Central memory CD8-positive, alpha-beta T cell (primary cell): ENCODE measurements around the gene UPF3A.
"Not testable (repeated sequence)": the region's sequence is repeated elsewhere in the genome, so short reads cannot be mapped to it uniquely, and the experiment has no call there.

ENCODE experiments used
- ATAC-seq: fragments of 150-1000 bp; cut with Tn5 transposase; replicated peaks from 2 replicates; pipeline ENCODE4 v1.10.0; 2022; ENCODE audit warnings: mild to moderate bottlenecking, moderate FRiP score, moderate number of reproducible peaks; ENCODE audit not compliant: poor library complexity, severe bottlenecking; ENCODE audit errors: extremely low read depth
- DNase-seq, 2 donors: peaks; one replicate each; pipeline ENCODE4 v3.0.0; 2021; ENCODE audit warnings: low spot score in 2 of 2
- H3K27ac Mint-ChIP-seq: one replicate; pipeline ENCODE4 v1.8.0; 2022; ENCODE audit warnings: low read depth, mild to moderate bottlenecking, moderate library complexity, mixed read lengths
- H3K27me3 Mint-ChIP-seq: one replicate; pipeline ENCODE4 v1.8.0; 2022; ENCODE audit warnings: mixed read lengths
- H3K36me3 Mint-ChIP-seq: one replicate; pipeline ENCODE4 v1.8.0; 2022; ENCODE audit warnings: mild to moderate bottlenecking, moderate library complexity, mixed read lengths; ENCODE audit not compliant: insufficient read depth
- H3K4me1 Mint-ChIP-seq: one replicate; pipeline ENCODE4 v1.8.0; 2022; ENCODE audit warnings: mixed read lengths
- H3K4me3 Mint-ChIP-seq: one replicate; pipeline ENCODE4 v1.8.0; 2022; ENCODE audit warnings: mild to moderate bottlenecking, moderate library complexity, mixed read lengths
- H3K9me3 Mint-ChIP-seq: one replicate; pipeline ENCODE4 v1.8.0; 2022; ENCODE audit warnings: mixed read lengths

Gene UPF3A

GRCh38 chr13:114251639-114252440, 29.6 kb upstream of the UPF3A start:
- not testable (repeated sequence) for H3K9me3 Mint-ChIP-seq, H3K4me3 Mint-ChIP-seq, ATAC-seq, DNase-seq, H3K27ac Mint-ChIP-seq, H3K27me3 Mint-ChIP-seq
- H3K36me3 Mint-ChIP-seq, result peaks cover 49% of the 10 kb centered on the region
- peaks cover 15% of the 10 kb centered on the region for H3K4me1 Mint-ChIP-seq

- no peaks in the 10 kb centered on the region for H3K9me3 Mint-ChIP-seq
- ATAC-seq (no peak), DNase-seq (no peak)
- no peaks in the 10 kb centered on the region for H3K27me3 Mint-ChIP-seq
- H3K36me3 Mint-ChIP-seq, result peaks cover 58% of the 10 kb centered on the region
- H3K4me3 Mint-ChIP-seq, result no peak overlapping the region
- H3K4me1 Mint-ChIP-seq, result peaks cover 30% of the 10 kb centered on the region
- H3K27ac Mint-ChIP-seq, result no peak overlapping the region
Measured at GRCh38 chr13:114256547-114256946, 24.9 kb upstream of the UPF3A start.

GRCh38 chr13:114257014-114257413, 24.4 kb upstream of the UPF3A start:
- H3K36me3 Mint-ChIP-seq, result peaks cover 60% of the 10 kb centered on the region
- no peaks in the 10 kb centered on the region for H3K27me3 Mint-ChIP-seq
- ATAC-seq (no peak), DNase-seq (no peak)
- H3K4me1 Mint-ChIP-seq, result peaks cover 30% of the 10 kb centered on the region
- no peak overlapping the region for H3K4me3 Mint-ChIP-seq
- H3K27ac Mint-ChIP-seq, result no peak overlapping the region
- no peaks in the 10 kb centered on the region for H3K9me3 Mint-ChIP-seq

- Mint-ChIP-seq H3K4me1 (peaks cover 44% of the 10 kb centered on the region), H3K27ac (no peak overlapping the region), H3K9me3 (no peaks in the 10 kb centered on the region), H3K36me3 (peaks cover 61% of the 10 kb centered on the region), H3K27me3 (no peaks in the 10 kb centered on the region), H3K4me3 (no peak overlapping the region)
- ATAC-seq (no peak), DNase-seq (no peak)
Measured at GRCh38 chr13:114258589-114258988, 22.8 kb upstream of the UPF3A start.

GRCh38 chr13:114259374-114259773, 22.0 kb upstream of the UPF3A start:
- Mint-ChIP-seq H3K27me3 (no peaks in the 10 kb centered on the region), H3K4me3 (no peak overlapping the region), H3K4me1 (peaks cover 47% of the 10 kb centered on the region), H3K36me3 (peaks cover 57% of the 10 kb centered on the region), H3K27ac (no peak overlapping the region), H3K9me3 (no peaks in the 10 kb centered on the region)
- no peak for DNase-seq
- ATAC-seq, result no peak

GRCh38 chr13:114259974-114260373, 21.4 kb upstream of the UPF3A start:
- Mint-ChIP-seq H3K36me3 (peaks cover 52% of the 10 kb centered on the region), H3K27me3 (no peaks in the 10 kb centered on the region), H3K9me3 (no peaks in the 10 kb centered on the region), H3K27ac (no peak overlapping the region), H3K4me1 (peaks cover 42% of the 10 kb centered on the region), H3K4me3 (no peak overlapping the region)
- no peak for DNase-seq
- ATAC-seq, result no peak

GRCh38 chr13:114260814-114261213, 20.6 kb upstream of the UPF3A start:
- H3K4me1 Mint-ChIP-seq, result peaks cover 43% of the 10 kb centered on the region
- H3K4me3 Mint-ChIP-seq, result peak overlapping the region; percentile 9
- no peaks in the 10 kb centered on the region for H3K9me3 Mint-ChIP-seq
- ATAC-seq (no peak), DNase-seq (no peak)
- H3K27me3 Mint-ChIP-seq, result no peaks in the 10 kb centered on the region
- peak overlapping the region; percentile 83 for H3K27ac Mint-ChIP-seq
- peaks cover 53% of the 10 kb centered on the region for H3K36me3 Mint-ChIP-seq

GRCh38 chr13:114261328-114261965, 20.0 kb upstream of the UPF3A start:
- ATAC-seq, result no peak
- peaks cover 47% of the 10 kb centered on the region for H3K4me1 Mint-ChIP-seq
- no peaks in the 10 kb centered on the region for H3K27me3 Mint-ChIP-seq
- H3K27ac Mint-ChIP-seq, result peak overlapping the region; percentile 83
- H3K9me3 Mint-ChIP-seq, result no peaks in the 10 kb centered on the region
- no peak for DNase-seq
- peak overlapping the region; percentile 27 for H3K4me3 Mint-ChIP-seq
- H3K36me3 Mint-ChIP-seq, result peaks cover 56% of the 10 kb centered on the region

GRCh38 chr13:114263578-114263977, 17.8 kb upstream of the UPF3A start:
- Mint-ChIP-seq H3K4me1 (peaks cover 57% of the 10 kb centered on the region), H3K4me3 (peak overlapping the region; percentile 35), H3K36me3 (peaks cover 44% of the 10 kb centered on the region), H3K27me3 (no peaks in the 10 kb centered on the region), H3K27ac (peak overlapping the region; percentile 11), H3K9me3 (no peaks in the 10 kb centered on the region)
- ATAC-seq, result peak; percentile 77
- peak in 1 of 2 donors; percentile 53 for DNase-seq

- H3K9me3 Mint-ChIP-seq, H3K27me3 Mint-ChIP-seq, H3K4me3 Mint-ChIP-seq, DNase-seq, ATAC-seq, H3K27ac Mint-ChIP-seq: not testable (repeated sequence)
- H3K36me3 Mint-ChIP-seq, result peaks cover 42% of the 10 kb centered on the region
- peaks cover 64% of the 10 kb centered on the region for H3K4me1 Mint-ChIP-seq
Measured at GRCh38 chr13:114264313-114264712, 17.1 kb upstream of the UPF3A start.

GRCh38 chr13:114264886-114265611, 16.4 kb upstream of the UPF3A start:
- H3K4me1 Mint-ChIP-seq, result peaks cover 64% of the 10 kb centered on the region
- no peak for DNase-seq
- H3K27me3 Mint-ChIP-seq, result no peaks in the 10 kb centered on the region
- H3K9me3 Mint-ChIP-seq, result no peaks in the 10 kb centered on the region
- no peak overlapping the region for H3K4me3 Mint-ChIP-seq
- peaks cover 38% of the 10 kb centered on the region for H3K36me3 Mint-ChIP-seq
- ATAC-seq, result no peak
- no peak overlapping the region for H3K27ac Mint-ChIP-seq

- no peaks in the 10 kb centered on the region for H3K27me3 Mint-ChIP-seq
- DNase-seq, result no peak
- H3K27ac Mint-ChIP-seq, result no peak overlapping the region
- H3K9me3 Mint-ChIP-seq, result no peaks in the 10 kb centered on the region
- ATAC-seq, result no peak
- no peak overlapping the region for H3K4me3 Mint-ChIP-seq
- H3K36me3 Mint-ChIP-seq, result peaks cover 32% of the 10 kb centered on the region
- H3K4me1 Mint-ChIP-seq, result peaks cover 59% of the 10 kb centered on the region
Measured at GRCh38 chr13:114266241-114266640, 15.2 kb upstream of the UPF3A start.
